Glutamatergic neuron (in vitro differentiated cells): ENCODE results near the gene FBXO27. TPM values are rescaled to one million over a fixed set of nuclear protein-coding genes. Genes with fewer than 3 reads are reported as not detected.

Experiments used
- DNase-seq: peaks from one replicate; pipeline ENCODE4 v3.0.0; 2022
- H3K27ac Mint-ChIP-seq: one replicate; pipeline ENCODE4 v1.8.0; 2020; ENCODE audit warnings: mild to moderate bottlenecking, mixed read lengths, inconsistent platforms; ENCODE audit not compliant: unreplicated experiment
- H3K27me3 Mint-ChIP-seq: one replicate; pipeline ENCODE4 v1.8.0; 2020; ENCODE audit warnings: mild to moderate bottlenecking, moderate library complexity, mixed read lengths, inconsistent platforms; ENCODE audit not compliant: unreplicated experiment
- H3K36me3 Mint-ChIP-seq: one replicate; pipeline ENCODE4 v1.8.0; 2020; ENCODE audit warnings: mild to moderate bottlenecking, mixed read lengths, inconsistent platforms; ENCODE audit not compliant: unreplicated experiment
- H3K4me1 Mint-ChIP-seq: one replicate; pipeline ENCODE4 v1.8.0; 2020; ENCODE audit warnings: mild to moderate bottlenecking, low read depth, mixed read lengths, inconsistent platforms; ENCODE audit not compliant: unreplicated experiment
- H3K4me3 Mint-ChIP-seq: one replicate; pipeline ENCODE4 v1.8.0; 2020; ENCODE audit warnings: mild to moderate bottlenecking, mixed read lengths, inconsistent platforms; ENCODE audit not compliant: unreplicated experiment
- H3K9me3 Mint-ChIP-seq: one replicate; pipeline ENCODE4 v1.8.0; 2020; ENCODE audit warnings: mild to moderate bottlenecking, moderate library complexity, mixed read lengths, inconsistent platforms; ENCODE audit not compliant: unreplicated experiment
- CTCF ChIP-seq: fragments of 200-600 bp; sonication (generic); IDR thresholded peaks from one replicate; pipeline ENCODE4 v1.5.0; 2021; ENCODE audit not compliant: partially characterized antibody, unreplicated experiment
- total RNA-seq: library from RNA; stranded (reverse); fragmentation: NEBNext Ultra II Directional; extraction: Animal tissue kit (Norgen Biotek cat#: 25700); gene quantifications from one replicate; pipeline ENCODE4 v1.2.1, GENCODE V29; 2021; ENCODE audit not compliant: unreplicated experiment

The FBXO27 gene
- total RNA-seq, 1 donor from 2014 or later = 2.2 TPM

GRCh38 chr19:38985262-38985661, 47.1 kb downstream of the FBXO27 start:
- H3K4me1 Mint-ChIP-seq = peaks cover 5% of the 10 kb centered on the region
- no peaks in the 10 kb centered on the region for H3K36me3 Mint-ChIP-seq
- peaks cover 1% of the 10 kb centered on the region for H3K9me3 Mint-ChIP-seq
- TF ChIP-seq CTCF = no peak
- no peak overlapping the region for H3K4me3 Mint-ChIP-seq
- no peak for DNase-seq
- H3K27me3 Mint-ChIP-seq = peaks cover 3% of the 10 kb centered on the region
- H3K27ac Mint-ChIP-seq = no peak overlapping the region

GRCh38 chr19:38980583-38981374, 51.6 kb downstream of the FBXO27 start:
- Mint-ChIP-seq H3K36me3 (no peaks in the 10 kb centered on the region), H3K9me3 (no peaks in the 10 kb centered on the region), H3K27me3 (peaks cover 8% of the 10 kb centered on the region), H3K27ac (no peak overlapping the region), H3K4me3 (no peak overlapping the region), H3K4me1 (peaks cover 7% of the 10 kb centered on the region)
- no peak for DNase-seq
- TF ChIP-seq CTCF = no peak

- TF ChIP-seq CTCF = no peak
- no peaks in the 10 kb centered on the region for H3K36me3 Mint-ChIP-seq
- peaks cover 11% of the 10 kb centered on the region for H3K4me1 Mint-ChIP-seq
- no peaks in the 10 kb centered on the region for H3K9me3 Mint-ChIP-seq
- peaks cover 8% of the 10 kb centered on the region for H3K27me3 Mint-ChIP-seq
- DNase-seq = no peak
- H3K4me3 Mint-ChIP-seq = no peak overlapping the region
- no peak overlapping the region for H3K27ac Mint-ChIP-seq
Measured at GRCh38 chr19:38979812-38980211, 52.5 kb downstream of the FBXO27 start.

GRCh38 chr19:38978326-38978689, 54.0 kb downstream of the FBXO27 start:
- peaks cover 3% of the 10 kb centered on the region for H3K9me3 Mint-ChIP-seq
- H3K4me1 Mint-ChIP-seq = peaks cover 11% of the 10 kb centered on the region
- DNase-seq = no peak
- peaks cover 8% of the 10 kb centered on the region for H3K27me3 Mint-ChIP-seq
- no peaks in the 10 kb centered on the region for H3K36me3 Mint-ChIP-seq
- H3K4me3 Mint-ChIP-seq = no peak overlapping the region
- H3K27ac Mint-ChIP-seq = no peak overlapping the region
- TF ChIP-seq CTCF = no peak
